Non-pigmented ciliary epithelial cell (primary cell): ENCODE measurements around the gene PNKP.

Source experiments
- DNase-seq: peaks from one replicate; pipeline ENCODE4 v3.0.0-alpha.2; 2010; ENCODE audit warnings: low read depth

Gene PNKP

DNA sequence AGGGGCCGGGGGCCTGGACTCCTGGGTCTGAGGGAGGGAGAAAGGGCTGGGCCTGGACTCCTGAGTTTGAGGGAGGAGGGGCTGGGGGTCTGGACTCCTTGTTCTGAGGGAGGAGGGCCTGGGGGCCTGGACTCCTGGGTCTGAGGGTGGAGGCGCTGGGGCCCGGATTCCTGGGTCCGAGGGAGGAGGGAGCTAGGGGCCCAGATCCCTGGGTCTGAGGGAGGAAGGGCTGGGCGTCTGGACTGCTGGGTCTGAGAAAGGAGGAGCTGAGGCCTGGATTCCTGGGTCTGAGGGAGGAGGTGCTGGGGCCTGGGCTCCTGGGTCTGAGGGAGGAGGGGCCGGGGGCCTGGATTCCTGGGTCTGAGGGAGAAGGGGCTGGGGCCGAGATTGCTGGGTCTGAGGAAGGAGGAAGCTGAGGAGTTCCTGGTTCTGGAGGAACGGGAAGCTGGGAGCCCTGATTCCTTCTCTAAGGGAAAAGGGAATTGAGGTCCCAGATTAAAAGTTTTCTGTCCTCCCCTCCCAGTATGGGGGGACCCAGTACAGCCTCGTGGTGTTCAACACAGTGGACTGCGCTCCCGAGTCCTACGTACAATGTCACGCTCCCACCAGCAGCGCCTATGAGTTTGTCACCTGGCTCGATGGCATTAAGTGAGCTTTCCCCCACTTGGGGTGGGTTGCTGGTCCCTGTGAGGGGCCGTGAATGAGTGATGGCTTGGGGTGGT is 48.6 kb downstream of the PNKP start:
- no peak for DNase-seq

DNA sequence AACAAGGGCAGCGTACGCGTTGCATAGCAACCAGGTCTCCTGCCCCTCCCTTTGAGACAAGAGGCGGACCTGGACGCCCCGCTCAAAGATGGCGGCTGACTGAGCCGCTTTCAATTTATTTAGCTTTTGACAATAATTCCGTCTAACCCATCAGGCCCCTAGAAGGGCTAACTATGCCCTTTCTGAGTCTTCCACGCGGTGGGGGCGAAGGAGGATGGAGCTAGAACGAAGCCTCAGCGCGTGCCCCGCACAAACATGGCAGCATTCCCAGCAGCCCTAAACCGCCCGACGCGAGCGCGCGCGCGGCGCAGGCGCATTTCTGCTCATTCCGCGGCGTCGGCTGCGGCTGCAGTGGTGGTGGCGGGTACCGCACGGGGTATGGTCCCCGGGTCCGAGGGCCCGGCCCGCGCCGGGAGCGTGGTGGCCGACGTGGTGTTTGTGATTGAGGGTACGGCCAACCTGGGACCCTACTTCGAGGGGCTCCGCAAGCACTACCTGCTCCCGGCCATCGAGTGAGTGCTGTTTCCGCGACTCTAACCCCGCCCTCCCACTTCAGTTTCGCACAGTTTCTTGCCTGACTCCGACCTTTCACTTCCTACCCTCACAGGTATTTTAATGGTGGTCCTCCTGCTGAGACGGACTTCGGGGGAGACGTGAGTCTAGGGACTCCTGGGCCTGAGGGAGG is 49.3 kb downstream of the PNKP start, which contains the start of gene MED25:
MED25 (plus strand) TSS at position 326 of the 685 bp plus-strand sequence; CDS start at position 379, 53 bp downstream.
- no peak for DNase-seq

DNA sequence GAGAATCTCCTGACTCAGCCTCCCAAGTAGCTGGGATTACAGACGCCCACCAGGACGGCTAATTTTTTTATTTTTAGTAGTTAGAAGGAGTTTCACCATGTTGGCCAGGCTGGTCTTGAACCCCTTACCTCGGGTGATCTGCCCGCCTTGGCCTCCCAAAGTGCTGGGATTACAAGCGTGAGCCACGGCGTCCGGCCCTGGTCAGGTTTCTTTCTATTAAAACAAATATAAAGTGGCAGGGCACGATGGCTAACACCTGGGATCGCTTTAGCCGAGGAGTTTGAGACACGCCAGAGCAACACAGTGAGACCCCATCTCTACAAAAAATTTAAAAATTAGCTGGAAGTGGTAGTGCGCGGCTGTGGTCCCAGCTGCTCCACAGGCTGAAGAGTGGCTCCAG is 50.8 kb downstream of the PNKP start:
- DNase-seq: no peak

DNA sequence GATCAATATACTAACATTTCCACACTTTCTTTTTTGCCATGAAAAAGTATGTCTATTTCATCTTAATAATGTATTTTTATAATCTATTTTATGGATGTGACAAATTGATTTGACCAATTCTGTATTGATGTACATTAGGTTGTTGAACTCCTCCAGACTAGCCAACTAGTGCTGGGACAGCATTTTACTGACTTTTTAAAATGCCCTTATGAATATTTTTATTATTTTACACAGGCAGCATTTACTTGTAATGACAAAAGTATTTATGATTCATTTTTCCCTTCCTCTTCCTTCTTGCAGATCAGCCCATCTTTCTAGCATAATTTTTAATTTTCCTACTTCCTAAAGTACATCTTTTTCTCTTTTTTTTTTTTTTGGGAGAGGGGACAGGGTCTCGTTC is 53.4 kb downstream of the PNKP start:
- no peak for DNase-seq

DNA sequence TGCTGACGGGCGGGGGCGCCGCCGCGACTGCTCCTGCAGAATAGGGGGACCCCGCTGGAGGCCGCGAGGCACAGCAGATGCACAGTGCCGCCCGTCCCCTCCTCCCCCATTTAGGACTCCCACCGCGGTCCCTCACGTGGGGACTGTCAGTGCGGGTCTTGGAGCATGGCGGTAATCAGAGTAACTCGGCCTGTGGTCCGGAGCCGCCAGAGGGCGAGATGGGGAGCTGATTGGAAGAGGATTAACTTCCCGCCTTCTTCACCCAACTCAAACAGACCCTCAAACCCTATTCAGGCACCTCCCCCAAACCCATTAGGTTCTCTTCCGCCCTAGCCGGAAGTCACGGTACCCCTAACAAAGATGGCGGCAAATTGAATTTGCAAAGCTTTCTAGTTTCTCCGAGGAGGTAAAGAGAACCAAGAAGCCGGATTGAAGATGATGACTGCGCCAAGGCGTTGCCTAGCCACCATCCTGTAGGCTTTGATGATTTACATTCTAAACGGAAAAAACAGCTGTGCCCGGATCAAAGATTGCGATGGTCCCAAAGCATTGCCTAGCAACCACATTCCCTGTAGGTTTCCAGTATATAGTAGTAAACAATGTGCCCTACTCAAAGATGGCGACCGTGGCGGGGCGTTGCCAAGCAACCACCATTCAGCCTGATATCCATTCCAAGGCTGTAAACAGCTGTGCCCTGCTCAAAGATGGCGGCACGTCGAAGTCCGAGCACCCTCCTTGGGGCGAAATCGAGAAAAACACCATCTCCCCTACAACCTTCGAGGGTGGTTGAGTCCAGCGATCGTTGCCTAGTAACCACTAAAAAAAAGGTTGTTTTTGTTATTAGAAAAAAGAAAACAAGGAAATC is 54.1 kb downstream of the PNKP start, which contains the start of gene FUZ:
FUZ (minus strand) TSS at position 296 of the 865 bp plus-strand sequence; CDS start at position 110, 186 bp downstream.
- peak; percentile 93 for DNase-seq

DNA sequence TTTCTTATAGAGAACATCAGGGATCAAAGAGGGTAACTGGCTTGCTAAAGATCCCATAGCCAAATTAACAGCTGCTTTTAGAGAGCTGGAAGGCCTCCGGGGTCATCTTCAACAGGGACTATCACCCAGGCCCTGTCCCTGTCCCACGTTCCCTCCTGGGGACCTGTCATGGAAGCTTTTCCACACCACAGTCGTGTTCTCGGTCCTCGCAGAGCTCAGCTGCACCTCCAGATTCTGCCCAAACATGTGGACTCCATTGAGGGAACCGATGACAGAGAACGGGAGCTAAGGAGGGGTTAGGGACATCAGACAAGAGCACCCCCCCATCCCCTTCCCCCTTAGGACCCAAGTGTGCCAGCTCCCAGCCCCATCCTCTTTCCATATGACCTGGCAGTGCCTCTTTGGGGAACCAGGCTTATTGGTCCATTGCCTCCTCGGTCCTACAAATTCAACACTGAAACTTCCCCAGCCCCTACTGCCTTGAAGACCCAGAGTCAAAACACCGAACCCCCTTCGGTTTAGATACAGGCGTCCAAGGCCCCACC is 54.9 kb downstream of the PNKP start:
- no peak for DNase-seq

DNA sequence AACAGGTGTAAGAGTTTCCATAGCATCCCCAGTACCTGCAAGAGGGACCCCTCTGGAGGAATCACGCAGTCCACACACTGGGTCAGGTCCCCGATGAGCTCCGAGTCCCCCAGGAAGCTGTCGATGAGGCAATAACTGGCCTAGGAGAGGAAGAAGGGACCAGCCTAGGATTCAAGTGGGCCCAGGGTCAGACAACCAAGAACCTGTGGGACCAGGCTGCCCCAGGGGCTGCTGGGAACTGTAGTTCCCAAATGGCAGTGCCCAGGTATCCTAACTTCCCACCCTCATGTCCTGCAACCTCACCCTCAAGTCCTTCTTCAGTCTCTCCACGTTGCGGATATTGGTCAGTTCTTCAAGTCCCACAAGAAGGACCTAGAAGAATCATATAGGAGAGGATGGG is 56.0 kb downstream of the PNKP start:
- DNase-seq: no peak
